Anterior cingulate cortex (tissue), 58 donors: Measurements from ENCODE around the gene IGF1R.
"Not testable (repeated sequence)": the region's sequence is repeated elsewhere in the genome, so short reads cannot be mapped to it uniquely, and the experiment has no call there.

Source experiments
- DNase-seq, 58 donors: peaks; one replicate each; lab custom pipeline; 2025; lab: John Stamatoyannopoulos, UW

The IGF1R gene

GRCh38 chr15:98647774-98648653 is at the start of gene IGF1R:
Gene IGF1R (plus strand): TSS chr15:98648539. CDS start chr15:98649582, 1,043 bp downstream.
- DNase-seq, result peak in 56 of 58 donors; percentile 33 to 93 (median 84)

DNA sequence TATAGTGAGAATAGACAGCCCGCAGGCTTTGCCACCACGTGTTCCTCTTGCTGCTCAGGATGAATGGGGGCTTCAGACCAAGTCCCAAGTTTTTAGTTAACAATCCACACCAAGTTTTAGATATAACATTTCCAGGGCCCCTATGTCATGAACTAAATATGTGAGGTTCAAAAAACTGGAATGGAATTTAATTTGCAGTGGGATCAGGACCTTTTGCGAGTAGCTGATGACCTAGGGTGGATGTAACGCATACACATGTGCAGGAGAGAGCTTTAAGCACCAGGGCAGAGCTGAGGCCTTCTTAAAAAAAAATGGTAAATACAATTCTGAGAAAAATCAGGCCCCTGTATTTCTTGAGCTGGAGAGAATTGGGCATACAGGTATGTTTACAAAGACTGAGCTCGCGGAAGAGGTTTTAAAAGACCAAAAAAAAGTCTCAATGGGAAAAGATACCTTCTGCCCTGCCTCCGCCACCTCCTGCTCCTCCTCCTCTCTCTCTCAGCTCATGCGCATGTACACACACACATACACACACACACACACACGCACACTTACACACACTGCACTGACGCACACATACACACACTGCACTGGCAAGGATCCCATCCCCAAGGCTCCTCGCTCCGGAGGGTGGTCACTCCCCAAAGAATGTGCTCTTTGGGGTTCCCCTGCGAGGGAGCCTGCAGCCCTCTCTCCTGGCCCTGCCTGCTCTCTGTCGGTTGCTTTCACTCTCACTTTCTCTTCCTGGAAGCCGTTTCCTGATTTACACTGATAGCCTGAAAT is 48.2 kb upstream of the IGF1R start:
- peak in 4 of 58 donors; percentile 5 to 28 (median 9) for DNase-seq

GRCh38 chr15:98604983-98605382 is 43.4 kb upstream of the IGF1R start:
- no peak for DNase-seq

DNA sequence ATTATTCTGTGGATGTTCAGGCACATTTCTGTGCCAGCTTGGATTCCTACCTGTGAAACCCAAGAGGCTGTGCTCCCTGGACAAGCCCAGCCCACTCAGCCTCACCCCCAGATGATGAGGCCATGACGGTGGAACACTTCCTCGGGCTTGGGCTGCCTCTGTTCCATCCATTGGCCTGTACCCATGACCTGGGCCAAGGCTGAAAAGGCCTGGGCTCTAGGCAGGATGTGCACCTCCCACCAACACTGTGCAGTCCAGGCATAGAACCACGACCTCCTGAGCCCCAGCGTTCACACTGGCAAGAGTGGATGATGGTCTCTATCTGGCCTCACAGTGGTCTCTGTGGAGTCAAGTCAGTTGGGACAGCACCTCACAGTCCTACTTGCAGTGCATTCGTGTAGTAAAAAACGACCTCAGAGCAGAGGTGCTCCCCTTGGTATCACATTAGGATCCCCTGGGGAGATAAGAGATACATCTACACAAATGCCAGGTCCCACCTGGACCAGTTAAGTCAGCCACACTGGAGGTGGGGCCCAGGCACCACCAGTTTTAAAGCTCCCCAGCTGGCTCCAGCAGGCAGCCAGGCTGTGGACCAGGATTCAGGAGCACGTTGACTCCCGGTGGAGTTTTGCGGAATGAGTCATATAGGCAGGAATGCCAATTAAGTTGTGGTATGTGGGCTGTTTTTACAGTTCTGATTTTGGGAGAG is 39.0 kb upstream of the IGF1R start:
- no peak for DNase-seq

- no peak for DNase-seq
These were observed 37.3 kb upstream of the IGF1R start for GRCh38 chr15:98610991-98611390.

DNA sequence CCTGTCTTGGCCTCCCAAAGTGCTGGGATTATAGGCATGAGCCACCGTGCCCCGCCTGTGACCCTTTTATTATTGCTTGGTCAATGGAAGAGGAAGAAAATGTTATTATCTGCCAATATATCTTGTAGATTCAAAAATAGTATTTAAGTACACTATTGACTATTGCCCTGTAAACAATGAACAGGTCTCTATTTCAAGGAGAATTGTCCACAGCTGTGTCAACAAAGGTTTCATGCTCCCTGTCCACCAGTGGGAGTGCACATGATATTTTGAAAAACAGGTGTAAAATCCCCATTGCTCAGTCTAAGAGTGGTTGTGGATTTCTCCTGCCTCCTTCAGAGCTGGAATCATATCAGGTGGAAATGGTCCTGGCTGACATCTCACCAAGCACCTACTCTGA is 36.5 kb upstream of the IGF1R start:
- DNase-seq, result no peak

- no peak for DNase-seq
These were observed 35.7 kb upstream of the IGF1R start for GRCh38 chr15:98612490-98613110.

DNA sequence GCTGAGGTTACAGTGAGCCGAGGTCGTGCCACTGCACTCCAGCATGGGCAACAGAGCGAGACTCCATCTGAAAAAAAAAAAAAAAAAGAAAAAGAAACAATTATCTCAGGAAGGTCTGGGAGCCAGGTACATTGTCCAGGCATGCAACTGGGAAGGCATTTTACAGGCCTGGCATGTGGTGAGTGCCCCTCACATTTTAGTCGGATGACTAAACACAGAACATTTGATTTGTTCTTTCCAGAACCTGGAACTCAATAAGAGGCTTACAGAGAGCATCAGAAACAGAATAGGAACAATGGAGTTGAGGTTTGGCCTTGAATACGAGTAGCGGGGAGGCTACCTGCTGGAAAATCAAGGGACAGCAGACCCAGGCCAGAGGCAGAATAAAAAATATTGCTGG is 33.7 kb upstream of the IGF1R start:
- no peak for DNase-seq

DNA sequence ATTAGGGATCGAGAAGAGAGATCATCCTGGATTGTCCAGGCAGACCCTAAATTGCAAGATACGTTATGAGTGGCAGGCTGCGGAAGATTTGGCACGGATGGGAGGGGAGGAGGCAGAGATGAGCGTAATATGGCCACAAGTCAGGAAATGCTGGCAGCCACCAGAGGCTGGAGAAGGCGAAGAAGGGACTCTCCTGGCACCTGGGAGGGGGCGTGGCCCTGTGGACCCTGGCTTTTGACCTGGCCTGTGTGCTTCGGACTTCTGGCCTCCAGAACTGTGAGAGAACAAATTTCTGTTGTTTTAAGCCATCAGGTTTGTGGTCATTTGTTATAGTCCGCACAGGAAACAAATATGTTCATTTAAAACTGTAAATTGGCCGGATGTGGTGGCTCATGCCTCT is 31.9 kb upstream of the IGF1R start:
- DNase-seq, result no peak

- DNase-seq, result no peak
These were observed 30.9 kb upstream of the IGF1R start for GRCh38 chr15:98617328-98617980.

DNA sequence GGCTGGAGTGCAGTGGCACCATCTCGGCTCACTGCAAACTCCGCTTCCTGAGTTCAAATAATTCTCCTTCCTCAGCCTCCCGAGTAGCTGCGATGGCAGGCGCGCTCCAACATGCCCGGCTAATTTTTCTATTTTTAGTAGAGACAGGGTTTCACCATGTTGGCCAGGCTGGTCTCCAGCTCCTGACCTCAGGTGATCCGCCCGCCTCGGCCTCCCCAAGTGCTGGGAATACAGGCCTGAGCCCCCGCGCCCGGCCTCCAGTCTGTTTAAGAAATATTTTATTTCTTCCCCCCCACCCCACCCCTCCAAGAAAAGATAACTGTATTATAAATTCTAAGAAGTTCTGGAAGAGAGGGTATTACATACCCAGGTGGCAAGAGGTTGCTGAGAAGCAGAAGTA is 29.8 kb upstream of the IGF1R start:
- not testable (repeated sequence) for DNase-seq

DNA sequence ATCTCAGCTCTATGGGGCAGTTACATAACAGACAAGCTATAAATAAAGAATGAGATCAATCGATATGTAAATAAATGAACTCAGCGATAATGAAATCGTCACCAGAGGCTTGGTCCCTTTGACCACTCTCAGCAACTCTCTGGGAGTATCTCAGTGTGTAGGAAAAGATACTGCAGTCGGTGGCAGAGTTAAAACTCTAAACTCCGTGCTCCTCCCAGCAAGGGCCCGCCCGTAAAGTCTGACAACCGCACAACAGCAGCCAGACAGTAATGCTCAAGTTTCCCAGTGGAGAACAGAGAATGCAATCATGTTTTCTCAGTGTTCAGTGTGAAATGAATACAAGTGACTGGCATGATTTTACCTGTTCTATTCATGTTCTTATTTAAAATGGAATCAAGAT is 28.3 kb upstream of the IGF1R start:
- DNase-seq, result no peak

DNA sequence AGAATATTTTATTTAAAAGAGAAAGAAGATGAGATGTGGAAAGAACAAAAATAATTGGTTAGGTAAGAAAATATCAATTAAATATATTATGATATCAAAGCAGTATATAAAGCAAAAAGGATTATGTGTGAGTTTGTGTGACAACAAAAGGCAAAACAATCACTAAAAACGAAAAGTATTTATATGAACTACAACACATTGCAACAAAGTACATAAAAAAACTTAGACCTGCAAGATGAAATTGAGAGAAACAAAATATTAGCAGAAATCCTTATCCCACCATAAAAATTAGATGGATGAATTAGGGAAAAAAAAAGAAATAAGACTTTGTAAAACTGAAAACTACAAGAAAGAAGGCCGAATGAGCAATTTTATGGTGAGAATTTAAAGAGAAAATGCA is 27.3 kb upstream of the IGF1R start:
- DNase-seq, result no peak

DNA sequence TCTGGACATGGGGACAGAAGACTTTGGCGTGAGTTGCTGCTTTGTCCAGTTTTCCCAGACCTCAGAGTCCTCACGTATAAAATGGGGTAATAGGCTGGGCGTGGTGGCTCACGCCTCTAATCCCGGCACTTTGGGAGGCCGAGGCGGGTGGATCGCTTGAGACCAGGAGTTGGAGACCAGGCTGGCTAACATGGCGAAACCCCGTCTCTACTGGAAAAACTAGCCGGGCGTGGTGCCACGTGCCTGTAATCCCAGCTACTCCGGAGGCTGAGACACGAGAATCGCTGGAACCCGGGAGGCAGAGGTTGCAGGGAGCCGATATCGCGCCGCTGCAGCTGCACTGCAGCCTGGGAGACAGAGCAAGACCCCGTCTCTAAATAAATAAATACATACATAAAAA is 22.7 kb upstream of the IGF1R start:
- DNase-seq, result no peak

GRCh38 chr15:98626153-98626552 is 22.2 kb upstream of the IGF1R start:
- no peak for DNase-seq

DNA sequence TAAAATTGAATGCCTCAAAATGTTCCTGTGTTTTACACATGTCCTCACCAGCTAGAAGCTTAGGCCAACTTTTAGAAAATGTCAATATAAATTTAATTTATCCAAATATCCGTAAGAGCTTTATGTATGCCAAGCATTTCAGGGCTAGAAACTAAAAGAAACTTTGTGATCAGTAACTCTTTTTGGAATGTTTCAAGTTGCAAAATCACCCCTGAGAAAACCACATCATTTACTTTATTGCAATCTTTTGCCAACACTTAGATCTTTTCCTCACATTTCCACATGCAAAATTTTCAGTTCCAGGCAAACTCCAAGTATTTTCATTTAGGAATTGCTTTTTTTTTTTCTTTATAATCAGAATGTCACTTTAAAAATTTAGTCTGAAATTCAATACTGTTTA is 20.1 kb upstream of the IGF1R start:
- DNase-seq, result no peak

- no peak for DNase-seq
These were observed 12.5 kb upstream of the IGF1R start for GRCh38 chr15:98635848-98636247.

GRCh38 chr15:98643115-98643514 is 5.2 kb upstream of the IGF1R start:
- no peak for DNase-seq

- DNase-seq, result no peak
These were observed 1.8 kb upstream of the IGF1R start for GRCh38 chr15:98646546-98647025.
